ENCODE data around the gene MBLAC1. TPM values are rescaled to one million over a fixed set of nuclear protein-coding genes. Genes with fewer than 3 reads are reported as not detected.

MBLAC1 gene
- total and polyA plus RNA-seq, 2 donors from 2014 or later: 2.4 to 3.7 TPM

DNA sequence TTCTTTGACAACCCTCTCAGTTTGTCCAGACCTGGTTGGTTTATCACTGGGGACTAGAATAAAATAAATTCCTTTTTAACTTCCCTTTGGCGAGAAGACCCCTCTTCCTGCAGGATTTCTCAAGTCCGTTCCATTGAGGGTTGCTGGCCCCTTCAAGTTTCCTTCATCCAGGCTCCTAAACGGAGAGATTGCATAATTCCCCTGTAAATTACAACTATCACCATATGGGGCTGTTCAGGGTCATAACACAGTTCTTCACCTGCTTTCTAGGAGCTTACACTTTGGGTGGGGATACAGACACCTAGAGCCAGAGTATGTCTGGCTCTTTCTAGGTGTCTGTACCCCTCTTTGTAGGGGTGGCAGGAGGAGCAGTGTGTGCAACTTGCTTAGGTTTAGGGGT is 41.3 kb upstream of the MBLAC1 start:
- intact Hi-C loops (cut with DNase I): no loop called here
- no peak overlapping the region for H3K27ac ChIP-seq (ENCODE audit: low read depth in 2 of 2, low read length in 2 of 2)
- H3K36me3 ChIP-seq (ENCODE audit: control insufficient read depth in 2 of 3, insufficient read depth in 3 of 3, low read length in 3 of 3): peaks cover 2 to 3% (median 3%) of the 10 kb centered on the region in 3 donors
- peaks cover 2 to 15% (median 9%) of the 10 kb centered on the region in 3 donors for H3K4me1 ChIP-seq (ENCODE audit: control insufficient read depth in 2 of 3, insufficient read depth in 2 of 3, low read depth in 1 of 3, low read length in 3 of 3)
- TF ChIP-seq, protein P1, sequence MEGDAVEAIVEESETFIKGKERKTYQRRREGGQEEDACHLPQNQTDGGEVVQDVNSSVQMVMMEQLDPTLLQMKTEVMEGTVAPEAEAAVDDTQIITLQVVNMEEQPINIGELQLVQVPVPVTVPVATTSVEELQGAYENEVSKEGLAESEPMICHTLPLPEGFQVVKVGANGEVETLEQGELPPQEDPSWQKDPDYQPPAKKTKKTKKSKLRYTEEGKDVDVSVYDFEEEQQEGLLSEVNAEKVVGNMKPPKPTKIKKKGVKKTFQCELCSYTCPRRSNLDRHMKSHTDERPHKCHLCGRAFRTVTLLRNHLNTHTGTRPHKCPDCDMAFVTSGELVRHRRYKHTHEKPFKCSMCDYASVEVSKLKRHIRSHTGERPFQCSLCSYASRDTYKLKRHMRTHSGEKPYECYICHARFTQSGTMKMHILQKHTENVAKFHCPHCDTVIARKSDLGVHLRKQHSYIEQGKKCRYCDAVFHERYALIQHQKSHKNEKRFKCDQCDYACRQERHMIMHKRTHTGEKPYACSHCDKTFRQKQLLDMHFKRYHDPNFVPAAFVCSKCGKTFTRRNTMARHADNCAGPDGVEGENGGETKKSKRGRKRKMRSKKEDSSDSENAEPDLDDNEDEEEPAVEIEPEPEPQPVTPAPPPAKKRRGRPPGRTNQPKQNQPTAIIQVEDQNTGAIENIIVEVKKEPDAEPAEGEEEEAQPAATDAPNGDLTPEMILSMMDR (IDR thresholded peaks at IDR 0.05; ENCODE audit: borderline replicate concordance, extremely low read depth, insufficient read depth): no peak
- DNase-seq: no peak
- no peak overlapping the region for H3K9ac ChIP-seq (ENCODE audit: low read length in 3 of 3)
- no peak for FAIRE-seq
- H3K27me3 ChIP-seq (ENCODE audit: control insufficient read depth, insufficient read depth, low read length): no peaks in the 10 kb centered on the region
- no peaks in the 10 kb centered on the region for H3K9me3 ChIP-seq (ENCODE audit: control insufficient read depth in 2 of 3, insufficient read depth in 1 of 3, low read length in 3 of 3)
- H3K4me3 ChIP-seq (ENCODE audit: low read length in 3 of 3): no peak overlapping the region

DNA sequence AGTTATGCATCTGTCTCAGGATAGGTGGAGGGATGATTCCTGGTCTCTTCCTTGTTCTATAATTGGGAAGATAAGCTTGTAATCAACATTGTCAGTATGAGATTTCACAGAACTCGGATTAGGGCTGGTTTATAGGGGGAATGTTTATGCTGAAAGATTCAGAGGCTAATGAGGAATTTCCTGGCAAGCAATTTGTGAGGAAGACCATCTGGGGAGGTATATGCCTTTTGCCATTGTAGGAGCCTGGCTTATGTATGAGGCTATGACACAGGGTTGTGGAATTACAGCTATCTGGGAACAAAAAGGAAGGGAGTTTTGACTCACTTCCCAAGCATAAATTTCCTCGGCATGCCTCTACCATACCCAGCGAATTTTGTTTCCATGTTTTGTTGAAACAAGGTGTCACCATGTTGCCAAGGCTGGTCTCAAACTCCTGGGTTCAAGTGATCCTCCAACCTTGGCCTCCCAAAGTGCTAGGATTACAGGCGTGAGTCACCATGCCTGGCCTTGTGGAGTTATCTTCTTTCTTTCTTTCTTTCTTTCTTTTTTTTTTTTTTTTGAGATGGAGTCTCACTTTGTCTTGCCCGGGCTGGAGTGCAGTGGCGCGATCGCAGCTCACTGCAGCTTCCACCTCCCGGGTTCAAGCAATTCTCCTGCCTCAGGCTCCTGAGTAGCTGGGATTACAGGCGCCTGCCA is 39.6 kb upstream of the MBLAC1 start:
- DNase-seq: peak in 2 of 5 donors; percentile 46 to 84
- Histone ChIP-seq H3K4me3 (ENCODE audit: low read length in 3 of 3) (no peak overlapping the region), H3K4me1 (ENCODE audit: control insufficient read depth in 2 of 3, insufficient read depth in 2 of 3, low read depth in 1 of 3, low read length in 3 of 3) (peaks cover 2 to 13% (median 9%) of the 10 kb centered on the region in 3 donors), H3K36me3 (ENCODE audit: control insufficient read depth in 2 of 3, insufficient read depth in 3 of 3, low read length in 3 of 3) (peaks cover 6 to 19% (median 19%) of the 10 kb centered on the region in 3 donors), H3K27ac (ENCODE audit: low read depth in 2 of 2, low read length in 2 of 2) (no peak overlapping the region), H3K9me3 (ENCODE audit: control insufficient read depth in 2 of 3, insufficient read depth in 1 of 3, low read length in 3 of 3) (no peaks in the 10 kb centered on the region), H3K27me3 (ENCODE audit: control insufficient read depth, insufficient read depth, low read length) (no peaks in the 10 kb centered on the region), H3K9ac (ENCODE audit: low read length in 3 of 3) (no peak overlapping the region)
- FAIRE-seq: no peak
- intact Hi-C loops (cut with DNase I): no loop called here
- TF ChIP-seq, protein P1 (IDR thresholded peaks at IDR 0.05; ENCODE audit: borderline replicate concordance, extremely low read depth, insufficient read depth): no peak

DNA sequence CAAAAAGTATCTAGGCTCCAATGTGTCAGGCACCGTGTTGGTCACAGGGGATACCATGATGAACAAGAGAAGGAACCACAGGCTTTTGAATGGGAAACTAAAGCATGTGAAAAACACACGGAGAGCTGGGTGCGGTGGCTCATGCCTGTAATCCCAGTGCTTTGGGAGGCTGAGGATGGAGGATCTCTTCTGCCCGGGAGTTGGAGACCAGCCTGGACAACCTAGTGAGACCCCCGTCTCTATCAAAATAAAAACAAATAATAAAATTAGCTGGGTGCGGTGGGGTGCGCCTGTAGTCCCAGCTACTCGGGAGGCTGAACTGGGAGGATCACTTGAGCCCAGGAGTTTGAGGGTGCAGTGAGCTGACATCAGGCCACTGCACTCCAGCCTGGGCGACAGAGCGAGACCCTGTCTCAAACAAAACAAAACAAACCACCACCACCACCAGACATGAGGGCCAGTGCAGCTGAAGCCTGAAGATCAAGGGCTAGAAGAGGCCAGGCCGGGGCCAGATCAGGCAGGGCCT is 38.6 kb upstream of the MBLAC1 start:
- Histone ChIP-seq H3K27ac (ENCODE audit: low read depth in 2 of 2, low read length in 2 of 2) (peak overlapping the region; percentile 88 to 92), H3K27me3 (ENCODE audit: control insufficient read depth, insufficient read depth, low read length) (no peaks in the 10 kb centered on the region), H3K4me3 (ENCODE audit: low read length in 3 of 3) (peak overlapping the region; percentile 78 to 98 (median 81)), H3K36me3 (ENCODE audit: control insufficient read depth in 2 of 3, insufficient read depth in 3 of 3, low read length in 3 of 3) (peaks cover 6 to 28% (median 28%) of the 10 kb centered on the region in 3 donors), H3K9ac (ENCODE audit: low read length in 3 of 3) (peak overlapping the region; percentile 12 to 86 (median 74)), H3K4me1 (ENCODE audit: control insufficient read depth in 2 of 3, insufficient read depth in 2 of 3, low read depth in 1 of 3, low read length in 3 of 3) (peaks cover 0 to 7% (median 4%) of the 10 kb centered on the region in 3 donors), H3K9me3 (ENCODE audit: control insufficient read depth in 2 of 3, insufficient read depth in 1 of 3, low read length in 3 of 3) (no peaks in the 10 kb centered on the region)
- FAIRE-seq (no peak), DNase-seq (no peak)
- TF ChIP-seq, protein P1 (IDR thresholded peaks at IDR 0.05; ENCODE audit: borderline replicate concordance, extremely low read depth, insufficient read depth): no peak
- intact Hi-C loops (cut with DNase I): no loop called here
